GM12875 (cell line): ENCODE results near the gene NDEL1.

Source experiments
- H3K4me3 ChIP-seq: one replicate; pipeline ENCODE4 v1.5.1; 2011; ENCODE audit warnings: low read depth, low read length, control low read depth
- TF ChIP-seq, protein P1 (sequence below): IDR thresholded peaks from 2 replicates; pipeline ENCODE4 v1.5.1; 2011; ENCODE audit warnings: low read depth, mild to moderate bottlenecking, control low read depth, inconsistent platforms, low read length, moderate library complexity, borderline replicate concordance; ENCODE audit not compliant: insufficient read depth

NDEL1 gene

DNA sequence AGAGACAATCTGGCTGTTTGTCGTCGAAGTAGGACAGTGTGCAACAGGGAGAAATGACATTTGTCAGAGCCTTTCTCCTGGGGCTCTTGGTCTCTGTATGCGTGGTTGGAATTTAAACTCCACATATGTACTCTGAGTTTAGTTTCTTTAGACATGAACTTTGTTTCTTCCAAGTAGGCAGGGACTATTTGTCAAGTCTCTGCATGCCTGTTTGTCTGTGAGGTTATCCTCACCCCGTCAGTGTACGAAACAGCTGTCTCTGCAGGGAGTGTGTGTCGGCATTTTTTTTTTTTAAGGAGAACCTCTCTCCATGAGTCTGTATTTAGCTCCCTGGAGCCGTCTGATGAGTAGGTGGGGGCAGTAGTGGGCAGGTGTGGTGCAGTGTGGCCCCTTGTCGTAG, 29.7 kb downstream of the NDEL1 start:
- H3K4me3 ChIP-seq = no peak overlapping the region
- TF ChIP-seq, protein P1, sequence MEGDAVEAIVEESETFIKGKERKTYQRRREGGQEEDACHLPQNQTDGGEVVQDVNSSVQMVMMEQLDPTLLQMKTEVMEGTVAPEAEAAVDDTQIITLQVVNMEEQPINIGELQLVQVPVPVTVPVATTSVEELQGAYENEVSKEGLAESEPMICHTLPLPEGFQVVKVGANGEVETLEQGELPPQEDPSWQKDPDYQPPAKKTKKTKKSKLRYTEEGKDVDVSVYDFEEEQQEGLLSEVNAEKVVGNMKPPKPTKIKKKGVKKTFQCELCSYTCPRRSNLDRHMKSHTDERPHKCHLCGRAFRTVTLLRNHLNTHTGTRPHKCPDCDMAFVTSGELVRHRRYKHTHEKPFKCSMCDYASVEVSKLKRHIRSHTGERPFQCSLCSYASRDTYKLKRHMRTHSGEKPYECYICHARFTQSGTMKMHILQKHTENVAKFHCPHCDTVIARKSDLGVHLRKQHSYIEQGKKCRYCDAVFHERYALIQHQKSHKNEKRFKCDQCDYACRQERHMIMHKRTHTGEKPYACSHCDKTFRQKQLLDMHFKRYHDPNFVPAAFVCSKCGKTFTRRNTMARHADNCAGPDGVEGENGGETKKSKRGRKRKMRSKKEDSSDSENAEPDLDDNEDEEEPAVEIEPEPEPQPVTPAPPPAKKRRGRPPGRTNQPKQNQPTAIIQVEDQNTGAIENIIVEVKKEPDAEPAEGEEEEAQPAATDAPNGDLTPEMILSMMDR = no peak

DNA sequence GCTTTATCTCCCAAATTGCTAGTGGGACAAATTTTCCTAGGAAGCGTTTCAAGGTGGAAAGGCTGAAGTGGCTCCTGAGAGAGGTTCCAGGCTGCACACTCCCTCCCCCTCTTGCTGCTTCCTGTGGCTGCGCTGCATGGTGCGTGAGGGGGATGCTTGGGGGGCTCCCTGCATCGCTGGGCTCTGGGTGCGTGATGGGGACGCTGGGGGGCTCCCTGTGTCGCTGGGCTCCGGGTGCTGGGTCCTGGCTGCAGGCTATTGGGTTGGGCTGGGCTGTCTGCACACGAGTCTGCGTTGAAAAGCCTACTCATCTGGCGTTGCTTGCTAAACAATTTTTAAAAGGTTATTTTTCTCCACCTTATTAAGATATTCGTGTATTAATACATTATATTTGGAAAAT, 30.1 kb downstream of the NDEL1 start:
- H3K4me3 ChIP-seq = no peak overlapping the region
- TF ChIP-seq, protein P1 = no peak

DNA sequence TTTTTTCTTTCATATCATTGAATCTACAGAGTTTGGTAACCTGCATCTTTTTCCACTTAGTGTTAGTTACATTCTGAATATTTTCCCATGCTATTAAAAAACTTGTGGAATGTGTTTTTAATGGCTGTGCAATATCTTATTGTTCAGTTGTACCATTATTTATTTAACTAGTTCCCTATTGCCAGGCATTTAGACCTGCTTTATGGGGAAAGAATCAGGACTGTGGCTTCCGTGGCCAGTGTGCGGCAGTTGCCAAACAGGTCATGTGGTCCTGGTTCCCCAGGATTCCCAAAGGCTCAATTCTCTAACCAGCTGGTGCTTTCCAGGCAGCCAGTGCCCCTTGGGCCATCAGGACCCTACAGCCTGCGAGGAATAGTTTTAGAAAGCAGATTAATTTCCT, 30.8 kb downstream of the NDEL1 start:
- no peak overlapping the region for H3K4me3 ChIP-seq
- TF ChIP-seq, protein P1 = no peak

DNA sequence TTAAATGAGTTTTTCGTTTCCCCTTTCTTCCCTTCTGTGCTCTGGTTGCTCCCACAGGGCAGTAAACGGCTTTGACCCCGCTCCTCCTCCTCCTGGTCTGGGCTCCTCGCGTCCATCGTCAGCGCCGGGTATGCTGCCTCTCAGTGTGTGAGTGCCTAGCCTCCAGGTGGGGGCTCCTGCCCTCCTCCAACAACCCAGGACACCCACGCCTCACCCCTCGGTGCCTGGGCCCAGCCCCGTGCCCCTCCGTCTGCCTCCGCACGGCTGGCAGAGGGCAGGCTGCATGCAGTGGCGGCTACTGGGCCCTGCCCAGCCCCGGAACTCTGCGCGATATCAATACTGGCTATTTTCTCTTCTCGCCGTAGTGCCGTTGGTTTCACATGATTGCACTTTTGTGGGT, 31.2 kb downstream of the NDEL1 start:
- TF ChIP-seq, protein P1 = no peak
- no peak overlapping the region for H3K4me3 ChIP-seq

DNA sequence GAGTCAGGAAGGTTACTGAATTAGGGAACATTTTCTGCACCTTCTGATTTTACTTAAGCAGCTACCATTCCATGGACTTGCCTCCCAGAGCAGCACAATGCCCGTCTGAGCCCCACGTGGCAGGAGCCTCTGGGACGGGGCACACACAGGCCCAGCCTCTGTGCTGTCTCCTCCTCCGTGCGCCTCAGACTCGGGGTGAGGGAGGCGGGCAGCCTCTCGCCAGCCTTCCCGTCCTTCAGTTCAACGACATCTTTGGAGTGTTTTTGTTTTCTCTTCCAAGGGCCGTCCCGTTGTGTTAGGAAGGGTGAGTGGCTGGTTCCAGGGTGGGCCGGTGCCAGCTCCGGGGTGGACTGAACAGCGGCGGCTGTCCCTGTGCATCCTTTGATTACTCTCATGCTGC, 31.8 kb downstream of the NDEL1 start:
- TF ChIP-seq, protein P1 = no peak
- H3K4me3 ChIP-seq = no peak overlapping the region

DNA sequence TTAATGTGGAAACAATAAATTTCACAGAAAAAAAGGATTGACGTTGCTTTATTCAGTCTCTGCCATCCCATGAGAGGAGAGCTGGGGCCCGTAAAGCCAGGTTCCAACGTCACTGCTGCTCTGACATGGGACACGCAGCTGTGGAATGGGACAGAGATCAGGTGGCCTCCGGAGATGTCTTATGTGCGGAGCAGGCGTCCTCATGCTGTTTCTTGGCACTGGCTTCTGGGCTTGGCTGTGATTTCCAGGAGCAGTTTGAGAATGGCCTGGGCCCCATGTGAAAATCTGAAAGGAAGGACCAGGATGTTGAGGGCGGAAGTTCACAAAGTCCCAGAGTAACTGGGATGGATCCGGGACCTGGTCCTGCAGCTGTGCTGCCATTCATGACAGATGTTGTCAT, 32.4 kb downstream of the NDEL1 start:
- H3K4me3 ChIP-seq = no peak overlapping the region
- TF ChIP-seq, protein P1 = no peak

DNA sequence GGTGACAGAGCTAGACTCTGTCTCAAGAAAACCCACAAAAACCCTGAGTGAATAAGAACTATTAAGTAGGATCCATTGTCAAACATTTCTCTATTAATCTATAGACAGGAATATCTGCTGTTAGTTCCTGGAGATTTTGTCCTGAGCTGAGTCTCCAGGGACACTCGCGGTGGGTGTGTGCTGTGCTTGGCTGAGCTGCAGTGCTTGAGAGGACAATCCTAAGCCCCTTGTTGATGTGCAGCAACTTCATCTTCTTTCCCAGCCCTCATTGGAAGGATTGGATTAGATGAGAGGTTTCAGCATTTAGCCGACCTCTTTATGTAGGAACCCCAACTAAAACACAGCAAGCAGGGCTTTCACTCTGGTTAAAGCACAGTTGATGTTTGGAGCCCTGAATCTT, 33.3 kb downstream of the NDEL1 start:
- no peak overlapping the region for H3K4me3 ChIP-seq
- TF ChIP-seq, protein P1 = no peak
